ENCODE data around the gene CNMD. TPM values are rescaled to one million over a fixed set of nuclear protein-coding genes. Genes with fewer than 3 reads are reported as not detected.

The CNMD gene
- total RNA-seq (under 1 TPM in 1 of 9 donors, not detected in 8; 0.11 TPM), polyA plus RNA-seq (not detected)
- long read RNA-seq, donor 1: 0 reads
- long read RNA-seq, donor 2: 0 reads
- long read RNA-seq, donor 3: 0 reads
- long read RNA-seq, donor 4: 0 reads
- long read RNA-seq, donor 5: 0 reads
- long read RNA-seq, donor 6: 0 reads
- long read RNA-seq, donor 7: 0 reads
- long read RNA-seq, donor 8: 0 reads
- long read RNA-seq, donor 9: 0 reads
- long read RNA-seq, donor 10: 0 reads

- no peak for TF ChIP-seq POLR2A (IDR thresholded peaks at IDR 0.05)
- TF ChIP-seq, protein P1, sequence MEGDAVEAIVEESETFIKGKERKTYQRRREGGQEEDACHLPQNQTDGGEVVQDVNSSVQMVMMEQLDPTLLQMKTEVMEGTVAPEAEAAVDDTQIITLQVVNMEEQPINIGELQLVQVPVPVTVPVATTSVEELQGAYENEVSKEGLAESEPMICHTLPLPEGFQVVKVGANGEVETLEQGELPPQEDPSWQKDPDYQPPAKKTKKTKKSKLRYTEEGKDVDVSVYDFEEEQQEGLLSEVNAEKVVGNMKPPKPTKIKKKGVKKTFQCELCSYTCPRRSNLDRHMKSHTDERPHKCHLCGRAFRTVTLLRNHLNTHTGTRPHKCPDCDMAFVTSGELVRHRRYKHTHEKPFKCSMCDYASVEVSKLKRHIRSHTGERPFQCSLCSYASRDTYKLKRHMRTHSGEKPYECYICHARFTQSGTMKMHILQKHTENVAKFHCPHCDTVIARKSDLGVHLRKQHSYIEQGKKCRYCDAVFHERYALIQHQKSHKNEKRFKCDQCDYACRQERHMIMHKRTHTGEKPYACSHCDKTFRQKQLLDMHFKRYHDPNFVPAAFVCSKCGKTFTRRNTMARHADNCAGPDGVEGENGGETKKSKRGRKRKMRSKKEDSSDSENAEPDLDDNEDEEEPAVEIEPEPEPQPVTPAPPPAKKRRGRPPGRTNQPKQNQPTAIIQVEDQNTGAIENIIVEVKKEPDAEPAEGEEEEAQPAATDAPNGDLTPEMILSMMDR (IDR thresholded peaks at IDR 0.05): no peak
- Histone ChIP-seq H3K9me3 (replicated peaks in 1 of 3) (no peaks in the 10 kb centered on the region), H3K4me3 (peak within 1 kb of the TSS in 2 of 4 donors; percentile 16 to 44), H3K27ac (no peak within 1 kb of the TSS), H3K27me3 (peaks cover 32% of the 10 kb centered on the region), H3K36me3 (replicated peaks in 1 of 2) (no peaks in the 10 kb centered on the region), H3K4me1 (replicated peaks in 1 of 2) (peaks cover 0 to 4% of the 10 kb centered on the region in 2 donors)
- 10 to 12% (median 11%) methylated on average over 13 to 34 of the region's 34 CpGs for WGBS, 4 donors
- intact Hi-C loops (cut with DNase I): no loop called here
- DNase-seq: no peak
Measured at GRCh38 chr13:52739468-52740071, at the start of gene CNMD. Gene CNMD, minus strand, starts transcription at chr13:52739820. Its CDS starts 119 bp downstream, at chr13:52739701.

DNA sequence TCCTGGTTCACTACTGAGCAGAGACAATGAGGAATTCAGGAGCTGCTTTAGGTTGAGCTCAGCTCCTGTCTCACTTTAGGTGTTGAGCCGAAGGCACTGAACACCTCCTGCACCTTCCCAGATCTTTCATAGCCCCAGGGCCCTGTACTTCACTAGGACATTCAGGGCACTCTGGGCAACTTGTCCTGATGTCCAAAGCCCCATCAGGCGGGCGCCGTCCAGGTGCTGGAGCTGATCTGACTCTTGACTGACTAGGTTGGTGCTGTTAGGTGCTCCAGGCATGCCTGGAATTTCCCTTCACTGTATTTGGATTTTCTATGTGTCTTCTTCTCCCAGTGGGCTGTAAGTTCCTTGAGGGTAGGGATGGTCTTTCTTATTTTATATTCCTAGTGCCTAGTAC, 48.4 kb upstream of the CNMD start:
- intact Hi-C loops (cut with DNase I): no loop called here

DNA sequence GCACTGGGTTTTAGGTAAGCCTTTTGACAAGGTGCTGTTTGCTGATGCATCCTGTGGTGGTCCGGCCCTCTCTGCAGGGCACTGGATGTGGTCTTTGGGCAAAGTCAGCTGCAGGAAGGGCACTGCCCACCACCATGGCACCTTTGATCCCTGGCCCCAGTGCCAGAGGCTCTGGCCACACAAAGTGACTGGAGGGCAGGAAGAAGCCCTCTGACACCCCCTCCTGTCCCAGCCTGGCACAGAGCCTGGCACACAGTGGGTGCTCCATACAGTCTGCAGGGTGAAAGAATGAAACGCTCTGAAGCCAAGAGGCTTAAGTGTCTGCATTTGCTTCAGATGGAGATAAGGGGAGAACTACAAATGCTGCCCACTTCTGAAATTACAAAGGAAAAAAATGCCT, 47.6 kb upstream of the CNMD start:
- Histone ChIP-seq H3K4me3 (no peak overlapping the region), H3K4me1 (replicated peaks in 1 of 2) (no peaks in the 10 kb centered on the region), H3K36me3 (replicated peaks in 1 of 2) (no peaks in the 10 kb centered on the region), H3K27ac (no peak overlapping the region), H3K27me3 (no peaks in the 10 kb centered on the region), H3K9me3 (replicated peaks in 1 of 3) (no peaks in the 10 kb centered on the region)
- 71 to 80% (median 73%) methylated on average over 2 of the region's 2 CpGs for WGBS, 4 donors
- TF ChIP-seq, protein P1 (IDR thresholded peaks at IDR 0.05): no peak
- TF ChIP-seq POLR2A (IDR thresholded peaks at IDR 0.05): no peak
- intact Hi-C loops (cut with DNase I): no loop called here
- DNase-seq: no peak

More for the DNA sequence above, 48.4 kb upstream of the CNMD start:
- no peaks in the 10 kb centered on the region for H3K9me3 ChIP-seq (replicated peaks in 1 of 3)
- DNase-seq: no peak
- no peaks in the 10 kb centered on the region for H3K4me1 ChIP-seq (replicated peaks in 1 of 2)
- no peak overlapping the region for H3K4me3 ChIP-seq
- no peak overlapping the region for H3K27ac ChIP-seq
- no peaks in the 10 kb centered on the region for H3K36me3 ChIP-seq (replicated peaks in 1 of 2)
- TF ChIP-seq, protein P1 (IDR thresholded peaks at IDR 0.05): no peak
- TF ChIP-seq POLR2A (IDR thresholded peaks at IDR 0.05): no peak
- WGBS, 4 donors: 40 to 66% (median 50%) methylated on average over 3 to 4 of the region's 4 CpGs
- H3K27me3 ChIP-seq: no peaks in the 10 kb centered on the region

- no peak overlapping the region for H3K27ac ChIP-seq
- no peaks in the 10 kb centered on the region for H3K27me3 ChIP-seq
- no peaks in the 10 kb centered on the region for H3K4me1 ChIP-seq (replicated peaks in 1 of 2)
- H3K9me3 ChIP-seq (replicated peaks in 1 of 3): no peaks in the 10 kb centered on the region
- no peak overlapping the region for H3K4me3 ChIP-seq
- WGBS, 4 donors: 54 to 76% (median 70%) methylated on average over 3 of the region's 3 CpGs
- H3K36me3 ChIP-seq (replicated peaks in 1 of 2): no peaks in the 10 kb centered on the region
- no peak for DNase-seq
- TF ChIP-seq, protein P1 (IDR thresholded peaks at IDR 0.05): no peak
- no peak for TF ChIP-seq POLR2A (IDR thresholded peaks at IDR 0.05)
- intact Hi-C loops (cut with DNase I): no loop called here
Measured at GRCh38 chr13:52786766-52787165, 47.1 kb upstream of the CNMD start.

Measured in adrenal gland (tissue), 19 donors.